HEK293 (cell line): Measurements from ENCODE around the gene MRPL47.

Source experiments
- CTCF ChIA-PET: fragments of 350-600 bp; formaldehyde crosslinking; extraction: SDS; loops from one replicate; lab custom pipeline; 2021; ENCODE audit warnings: antibody characterized with exemption; lab: Yijun Ruan, JAX
- POLR2A ChIA-PET: fragments of 300-600 bp; formaldehyde crosslinking; extraction: SDS; loops from one replicate; lab custom pipeline; 2020; ENCODE audit warnings: antibody characterized with exemption, inconsistent platforms; lab: Yijun Ruan, JAX
- H3K27ac ChIP-seq: fragments of 200-500 bp; sonication (Bioruptor generic); 2 replicates; pipeline ENCODE4 v1.5.1; 2014; ENCODE audit warnings: low read depth, low read length, control low read depth, inconsistent platforms; ENCODE audit errors: extremely low read depth
- H3K36me3 ChIP-seq, 2 experiments: fragments of 200-500 bp in 1 of 2; sonication (Bioruptor generic) in 1 of 2; 1 replicate in 1 of 2; 2 replicates in 1 of 2; pipeline ENCODE4 v1.5.1; 2014 to 2017; ENCODE audit warnings: inconsistent platforms in 2 of 2, low read length in 2 of 2; ENCODE audit not compliant: control insufficient read depth in 2 of 2, insufficient read depth in 1 of 2
- H3K4me1 ChIP-seq: fragments of 200-500 bp; sonication (Bioruptor generic); 2 replicates; pipeline ENCODE4 v1.5.1; 2014; ENCODE audit warnings: mild to moderate bottlenecking, low read length, inconsistent platforms; ENCODE audit not compliant: control insufficient read depth, insufficient read depth
- H3K4me3 ChIP-seq: 2 replicates; pipeline ENCODE4 v1.5.1; 2011; ENCODE audit warnings: low read depth, mild to moderate bottlenecking, control low read depth, low read length, moderate library complexity
- H3K9me3 ChIP-seq: fragments of 200-500 bp; sonication (Bioruptor generic); 2 replicates; pipeline ENCODE4 v1.5.1; 2014; ENCODE audit warnings: low read depth, low read length, inconsistent platforms; ENCODE audit not compliant: control insufficient read depth, insufficient read depth
- CTCF ChIP-seq: fragments of 450-650 bp; formaldehyde crosslinking; IDR thresholded peaks from 2 replicates; pipeline ENCODE4 v1.5.1; 2016; ENCODE audit warnings: missing biosample characterization, missing genetic modification characterization
- FEZF1 ChIP-seq: fragments of 450-650 bp; formaldehyde crosslinking; IDR thresholded peaks from 2 replicates; pipeline ENCODE4 v1.5.1; 2016; ENCODE audit warnings: missing biosample characterization, missing genetic modification characterization
- GLIS2 ChIP-seq: fragments of 450-650 bp; formaldehyde crosslinking; IDR thresholded peaks from 2 replicates; pipeline ENCODE4 v1.5.1; 2016; ENCODE audit warnings: missing biosample characterization, missing genetic modification characterization
- PRDM4 ChIP-seq: fragments of 450-650 bp; formaldehyde crosslinking; IDR thresholded peaks from 2 replicates; pipeline ENCODE4 v1.5.1; 2017; ENCODE audit warnings: missing biosample characterization, missing genetic modification characterization
- SP2 ChIP-seq: fragments of 450-650 bp; formaldehyde crosslinking; IDR thresholded peaks from 2 replicates; pipeline ENCODE4 v1.5.1; 2016; ENCODE audit warnings: missing biosample characterization, missing genetic modification characterization
- SP7 ChIP-seq: fragments of 450-650 bp; formaldehyde crosslinking; IDR thresholded peaks from 2 replicates; pipeline ENCODE4 v1.5.1; 2016; ENCODE audit warnings: missing biosample characterization, missing genetic modification characterization
- WT1 ChIP-seq: fragments of 450-650 bp; formaldehyde crosslinking; IDR thresholded peaks from 2 replicates; pipeline ENCODE4 v1.5.1; 2016; ENCODE audit warnings: missing biosample characterization, missing genetic modification characterization
- YY1 ChIP-seq: fragments of 450-650 bp; formaldehyde crosslinking; IDR thresholded peaks from 2 replicates; pipeline ENCODE4 v1.5.1; 2018; ENCODE audit warnings: missing biosample characterization, missing genetic modification characterization
- YY2 ChIP-seq: fragments of 450-650 bp; formaldehyde crosslinking; IDR thresholded peaks from 2 replicates; pipeline ENCODE4 v1.5.1; 2016; ENCODE audit warnings: missing biosample characterization, missing genetic modification characterization
- ZBTB11 ChIP-seq: fragments of 450-650 bp; formaldehyde crosslinking; conservative IDR thresholded peaks from 2 replicates; pipeline ENCODE4 v1.5.1; 2016; ENCODE audit warnings: low read depth, missing biosample characterization, missing genetic modification characterization
- ZBTB17 ChIP-seq: fragments of 450-650 bp; formaldehyde crosslinking; IDR thresholded peaks from 2 replicates; pipeline ENCODE4 v1.5.1; 2016; ENCODE audit warnings: missing biosample characterization, missing genetic modification characterization
- ZBTB8A ChIP-seq: fragments of 450-650 bp; formaldehyde crosslinking; IDR thresholded peaks from 2 replicates; pipeline ENCODE4 v1.5.1; 2016; ENCODE audit warnings: missing biosample characterization, missing genetic modification characterization
- ZFHX2 ChIP-seq: fragments of 450-650 bp; formaldehyde crosslinking; conservative IDR thresholded peaks from 2 replicates; pipeline ENCODE4 v1.5.1; 2016; ENCODE audit warnings: missing biosample characterization, missing genetic modification characterization
- ZFP37 ChIP-seq: fragments of 450-650 bp; formaldehyde crosslinking; IDR thresholded peaks from 2 replicates; pipeline ENCODE4 v1.5.1; 2016; ENCODE audit warnings: missing biosample characterization, missing genetic modification characterization
- ZNF239 ChIP-seq: fragments of 450-650 bp; formaldehyde crosslinking; IDR thresholded peaks from 2 replicates; pipeline ENCODE4 v1.5.1; 2016; ENCODE audit warnings: missing biosample characterization, missing genetic modification characterization
- ZNF341 ChIP-seq: fragments of 450-650 bp; formaldehyde crosslinking; IDR thresholded peaks from 2 replicates; pipeline ENCODE4; 2016; ENCODE audit warnings: low read depth, missing biosample characterization, missing genetic modification characterization
- ZNF366 ChIP-seq: fragments of 450-650 bp; formaldehyde crosslinking; conservative IDR thresholded peaks from 2 replicates; pipeline ENCODE4 v1.5.1; 2016; ENCODE audit warnings: missing biosample characterization, missing genetic modification characterization
- ZNF449 ChIP-seq: fragments of 450-650 bp; formaldehyde crosslinking; IDR thresholded peaks from 2 replicates; pipeline ENCODE4 v1.5.1; 2017; ENCODE audit warnings: missing biosample characterization, mild to moderate bottlenecking, missing genetic modification characterization, moderate library complexity
- ZNF596 ChIP-seq: fragments of 450-650 bp; IDR thresholded peaks from 2 replicates; pipeline ENCODE4 v1.5.0; 2018; ENCODE audit warnings: missing biosample characterization, mild to moderate bottlenecking, missing genetic modification characterization, moderate library complexity
- ZNF600 ChIP-seq: fragments of 450-650 bp; formaldehyde crosslinking; IDR thresholded peaks from 2 replicates; pipeline ENCODE4 v1.5.1; 2016; ENCODE audit warnings: missing biosample characterization, missing genetic modification characterization
- ZNF621 ChIP-seq: fragments of 450-650 bp; formaldehyde crosslinking; IDR thresholded peaks from 2 replicates; pipeline ENCODE4 v1.5.1; 2017; ENCODE audit warnings: missing biosample characterization, missing genetic modification characterization
- ZNF629 ChIP-seq: fragments of 450-650 bp; formaldehyde crosslinking; IDR thresholded peaks from 2 replicates; pipeline ENCODE4 v1.5.1; 2017; ENCODE audit warnings: missing biosample characterization, missing genetic modification characterization
- ZNF645 ChIP-seq: fragments of 450-650 bp; formaldehyde crosslinking; IDR thresholded peaks from 2 replicates; pipeline ENCODE4; 2016; ENCODE audit warnings: missing biosample characterization, missing genetic modification characterization
- ZNF777 ChIP-seq: fragments of 450-650 bp; formaldehyde crosslinking; IDR thresholded peaks from 2 replicates; pipeline ENCODE4 v1.5.1; 2017; ENCODE audit warnings: missing biosample characterization, missing genetic modification characterization, borderline replicate concordance
- ZSCAN30 ChIP-seq: fragments of 450-650 bp; IDR thresholded peaks from 2 replicates; pipeline ENCODE4 v1.5.1; 2018; ENCODE audit warnings: missing biosample characterization, mild to moderate bottlenecking, missing genetic modification characterization, moderate library complexity

MRPL47 gene

GRCh38 chr3:179604321-179605078 is at the start of gene MRPL47, which contains the start of gene NDUFB5 (continued):
- TF ChIP-seq PRDM4 (tag by site-specific recombination) = no peak
- TF ChIP-seq ZFP37 (tag by site-specific recombination) = peak; percentile 78; the same call in 1 of the 2 replicates
- peak; percentile 32; the same call in 1 of the 2 replicates for TF ChIP-seq ZNF366
- TF ChIP-seq YY1 = peak; percentile 95
- TF ChIP-seq ZNF645 (tag by site-specific recombination) = no peak
- peak; percentile 82 for TF ChIP-seq ZBTB11 (tag by site-specific recombination)
- TF ChIP-seq ZNF777 = no peak
- peak; percentile 95 for TF ChIP-seq ZNF629 (tag by site-specific recombination)

- peaks cover 0 to 8% of the 10 kb centered on the region in 2 experiments; a peak in 1 of 3 replicates for H3K36me3 ChIP-seq
- H3K27ac ChIP-seq = peak overlapping the region; percentile 92
- CTCF ChIA-PET = interaction anchor here (0.6 to 0.8 kb wide), 3 partner anchors 9 to 820 kb away, joined by 3 to 4 read pairs (median 4); no protein-coding TSS in a partner anchor
- H3K4me1 ChIP-seq = no peaks in the 10 kb centered on the region
- H3K4me3 ChIP-seq = peak overlapping the region; percentile 96
- POLR2A ChIA-PET = interaction anchor here (0.8 kb wide), 1 partner anchor 22 kb away, joined by 7 read pairs; no protein-coding TSS in a partner anchor
- no peaks in the 10 kb centered on the region for H3K9me3 ChIP-seq
- TF ChIP-seq GLIS2 (tag by site-specific recombination) (peak; percentile 68), ZNF239 (tag by site-specific recombination) (no peak), FEZF1 (tag by site-specific recombination) (no peak), WT1 (tag by site-specific recombination) (0 out of 2 replicates have a peak, but pooled peaks have one; percentile 9), ZNF600 (peak; percentile 75), ZFP37 (tag by site-specific recombination) (peak; percentile 88), CTCF (tag by site-specific recombination) (peak; percentile 80), ZNF621 (tag by site-specific recombination) (no peak), ZBTB17 (peak; percentile 69), ZNF449 (tag by site-specific recombination) (no peak), ZBTB8A (peak; percentile 88), YY2 (tag by site-specific recombination) (0 out of 2 replicates have a peak, but pooled peaks have one; percentile 35), ZNF341 (tag by site-specific recombination) (peak; percentile 75), ZSCAN30 (tag by site-specific recombination) (peak; percentile 75; the same call in 1 of the 2 replicates), SP2 (no peak), ZNF596 (tag by site-specific recombination) (no peak), ZFHX2 (tag by site-specific recombination) (no peak; the same call in 1 of the 2 replicates), SP7 (tag by site-specific recombination) (0 out of 2 replicates have a peak, but pooled peaks have one; percentile 25)
Observed at GRCh38 chr3:179653096-179653797, 48.8 kb upstream of the MRPL47 start.
